ENCODE results near the gene UBE2D4. TPM values are rescaled to one million over a fixed set of nuclear protein-coding genes. Genes with fewer than 3 reads are reported as not detected.

Gene UBE2D4
- total and polyA plus RNA-seq, 9 donors, result 9.1 to 32.1 (median 19.1) TPM

DNA sequence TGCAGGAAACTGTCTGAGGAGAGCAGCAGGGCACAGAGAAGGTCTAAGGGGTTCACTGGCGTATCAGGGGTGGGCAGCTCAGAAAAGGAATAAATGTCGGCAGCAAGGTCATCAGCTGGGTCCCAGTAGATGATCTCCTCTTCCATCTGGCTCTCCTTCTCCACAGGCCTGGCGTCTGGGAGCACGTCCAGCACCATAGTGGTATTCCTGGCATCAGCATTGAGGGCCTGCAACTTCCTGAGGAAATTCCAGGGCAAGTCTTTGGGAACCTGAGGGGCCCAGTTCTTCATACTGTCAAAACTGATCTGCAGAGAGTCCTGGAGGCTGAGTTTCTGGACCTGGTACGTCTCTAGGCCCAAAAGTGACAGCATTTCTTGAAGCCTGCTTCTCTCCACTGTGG, 47.4 kb upstream of the UBE2D4 start:
- TF ChIP-seq, protein P1, sequence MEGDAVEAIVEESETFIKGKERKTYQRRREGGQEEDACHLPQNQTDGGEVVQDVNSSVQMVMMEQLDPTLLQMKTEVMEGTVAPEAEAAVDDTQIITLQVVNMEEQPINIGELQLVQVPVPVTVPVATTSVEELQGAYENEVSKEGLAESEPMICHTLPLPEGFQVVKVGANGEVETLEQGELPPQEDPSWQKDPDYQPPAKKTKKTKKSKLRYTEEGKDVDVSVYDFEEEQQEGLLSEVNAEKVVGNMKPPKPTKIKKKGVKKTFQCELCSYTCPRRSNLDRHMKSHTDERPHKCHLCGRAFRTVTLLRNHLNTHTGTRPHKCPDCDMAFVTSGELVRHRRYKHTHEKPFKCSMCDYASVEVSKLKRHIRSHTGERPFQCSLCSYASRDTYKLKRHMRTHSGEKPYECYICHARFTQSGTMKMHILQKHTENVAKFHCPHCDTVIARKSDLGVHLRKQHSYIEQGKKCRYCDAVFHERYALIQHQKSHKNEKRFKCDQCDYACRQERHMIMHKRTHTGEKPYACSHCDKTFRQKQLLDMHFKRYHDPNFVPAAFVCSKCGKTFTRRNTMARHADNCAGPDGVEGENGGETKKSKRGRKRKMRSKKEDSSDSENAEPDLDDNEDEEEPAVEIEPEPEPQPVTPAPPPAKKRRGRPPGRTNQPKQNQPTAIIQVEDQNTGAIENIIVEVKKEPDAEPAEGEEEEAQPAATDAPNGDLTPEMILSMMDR (IDR thresholded peaks at IDR 0.05), result no peak
- no peak for TF ChIP-seq POLR2A (IDR thresholded peaks at IDR 0.05)
- no peak for TF ChIP-seq EP300 (IDR thresholded peaks at IDR 0.05)
- no peak overlapping the region for H3K4me3 ChIP-seq
- intact Hi-C loops (cut with DNase I), result no loop called here
- no peak overlapping the region for H3K27ac ChIP-seq
- H3K27me3 ChIP-seq, result no peaks in the 10 kb centered on the region
- no peaks in the 10 kb centered on the region for H3K36me3 ChIP-seq
- H3K4me1 ChIP-seq (ENCODE audit: insufficient read depth), result peaks cover 4% of the 10 kb centered on the region
- no peak for DNase-seq
- WGBS, 3 donors, result 74 to 80% (median 77%) methylated on average over 5 of the region's 5 CpGs
- no peaks in the 10 kb centered on the region for H3K9me3 ChIP-seq

DNA sequence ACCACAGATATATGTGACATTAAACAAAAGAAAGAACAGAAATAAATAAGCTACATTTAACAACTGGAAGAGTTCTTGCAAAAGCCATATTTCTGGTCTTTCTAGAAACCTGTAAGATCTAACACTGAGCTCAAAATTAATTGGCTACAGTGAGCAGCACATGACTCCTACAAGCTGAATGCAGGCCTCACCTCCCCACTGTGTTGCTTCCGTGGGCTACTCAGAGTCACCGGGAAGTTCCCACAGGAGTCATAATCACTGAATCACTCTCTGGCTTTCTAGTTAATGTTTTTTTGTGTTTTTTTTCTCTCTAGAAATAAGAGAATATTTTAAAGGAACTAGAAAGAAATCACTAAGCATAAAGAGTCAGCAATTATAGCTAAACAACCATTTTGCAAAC, 46.8 kb upstream of the UBE2D4 start:
- H3K9me3 ChIP-seq, result no peaks in the 10 kb centered on the region
- no peak for TF ChIP-seq EP300 (IDR thresholded peaks at IDR 0.05)
- no peak for TF ChIP-seq POLR2A (IDR thresholded peaks at IDR 0.05)
- TF ChIP-seq, protein P1 (IDR thresholded peaks at IDR 0.05), result no peak
- no peak overlapping the region for H3K4me3 ChIP-seq
- 64 to 72% (median 65%) methylated on average over 2 of the region's 2 CpGs for WGBS, 3 donors
- no peaks in the 10 kb centered on the region for H3K27me3 ChIP-seq
- H3K36me3 ChIP-seq, result no peaks in the 10 kb centered on the region
- intact Hi-C loops (cut with DNase I), result no loop called here
- peaks cover 4% of the 10 kb centered on the region for H3K4me1 ChIP-seq (ENCODE audit: insufficient read depth)
- no peak overlapping the region for H3K27ac ChIP-seq
- no peak for DNase-seq

DNA sequence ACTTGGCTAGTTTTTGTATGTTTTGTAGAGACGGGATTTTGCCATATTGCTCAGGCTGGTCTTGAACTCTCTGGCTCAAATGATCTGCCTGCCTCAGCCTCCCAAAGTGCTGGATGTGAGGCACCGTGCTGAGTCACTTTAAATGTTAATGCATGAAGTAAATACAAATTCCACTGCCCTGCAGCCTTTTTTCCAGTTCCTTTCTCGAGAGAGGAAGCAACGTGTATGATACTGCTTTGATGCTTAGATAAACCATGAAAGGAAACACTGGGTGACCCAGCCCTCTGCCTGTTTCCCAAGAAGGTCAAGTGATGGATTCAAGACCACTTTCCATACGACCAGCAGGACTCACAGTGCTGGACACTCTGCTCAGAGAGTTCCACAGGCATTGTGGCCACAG, 45.6 kb upstream of the UBE2D4 start:
- no peaks in the 10 kb centered on the region for H3K36me3 ChIP-seq
- 75 to 80% (median 75%) methylated on average over 5 of the region's 5 CpGs for WGBS, 3 donors
- H3K4me3 ChIP-seq, result no peak overlapping the region
- H3K9me3 ChIP-seq, result no peaks in the 10 kb centered on the region
- TF ChIP-seq POLR2A (IDR thresholded peaks at IDR 0.05), result no peak
- no peak for TF ChIP-seq EP300 (IDR thresholded peaks at IDR 0.05)
- H3K27ac ChIP-seq, result no peak overlapping the region
- intact Hi-C loops (cut with DNase I), result no loop called here
- peaks cover 4% of the 10 kb centered on the region for H3K4me1 ChIP-seq (ENCODE audit: insufficient read depth)
- no peaks in the 10 kb centered on the region for H3K27me3 ChIP-seq
- DNase-seq, result no peak

DNA sequence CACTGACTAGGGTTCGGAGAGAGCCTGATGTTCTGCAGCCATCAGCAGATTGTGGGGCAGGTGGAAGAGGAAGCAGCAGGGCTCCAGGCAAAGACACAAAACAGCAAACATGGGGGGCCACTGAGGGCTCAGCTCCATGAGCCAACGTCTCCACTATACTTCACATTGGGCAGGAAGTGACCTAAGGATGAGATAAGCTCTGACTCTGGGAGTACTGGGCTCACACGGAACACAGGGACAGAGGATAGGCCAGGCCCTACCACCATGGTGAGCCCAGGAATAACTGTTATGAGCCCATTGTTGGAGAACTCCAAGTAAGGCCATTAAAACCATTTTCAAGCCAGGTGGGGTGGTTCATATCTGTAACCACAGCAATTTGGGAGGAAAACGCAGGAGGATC, 42.0 kb upstream of the UBE2D4 start:
- Histone ChIP-seq H3K27ac (no peak overlapping the region), H3K27me3 (no peaks in the 10 kb centered on the region), H3K9me3 (no peaks in the 10 kb centered on the region), H3K36me3 (no peaks in the 10 kb centered on the region), H3K4me1 (ENCODE audit: insufficient read depth) (peaks cover 11% of the 10 kb centered on the region), H3K4me3 (no peak overlapping the region)
- DNase-seq, result no peak
- WGBS, 3 donors, result 72 to 82% (median 77%) methylated on average over 4 of the region's 4 CpGs
- intact Hi-C loops (cut with DNase I), result no loop called here
- no peak for TF ChIP-seq POLR2A (IDR thresholded peaks at IDR 0.05)
- TF ChIP-seq, protein P1 (IDR thresholded peaks at IDR 0.05), result no peak

DNA sequence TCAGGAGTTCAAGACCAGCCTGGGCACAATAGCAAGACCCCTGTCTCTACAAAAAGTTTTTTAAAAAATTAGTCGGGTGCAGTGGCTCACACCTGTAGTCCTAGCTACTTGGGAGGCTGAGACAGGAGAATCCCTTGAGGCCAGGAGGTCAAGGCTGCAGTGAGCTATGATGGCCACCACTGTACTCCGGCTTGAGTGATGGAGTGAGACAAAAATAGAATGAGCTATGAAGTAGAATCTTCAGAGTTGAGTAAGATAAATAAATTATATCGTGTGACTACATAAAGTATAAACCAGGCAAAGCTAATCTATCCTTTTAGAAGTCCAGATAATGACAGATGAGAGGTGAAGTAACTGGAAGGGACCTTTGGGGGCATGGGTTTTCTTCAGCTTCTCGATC, 41.6 kb upstream of the UBE2D4 start:
- intact Hi-C loops (cut with DNase I), result no loop called here
- H3K9me3 ChIP-seq, result no peaks in the 10 kb centered on the region
- H3K4me3 ChIP-seq, result no peak overlapping the region
- DNase-seq, result no peak
- TF ChIP-seq EP300 (IDR thresholded peaks at IDR 0.05) (no peak), POLR2A (IDR thresholded peaks at IDR 0.05) (no peak)
- TF ChIP-seq, protein P1 (IDR thresholded peaks at IDR 0.05), result no peak
- H3K36me3 ChIP-seq, result no peaks in the 10 kb centered on the region
- peaks cover 12% of the 10 kb centered on the region for H3K4me1 ChIP-seq (ENCODE audit: insufficient read depth)
- no peak overlapping the region for H3K27ac ChIP-seq
- WGBS, 3 donors, result 85 to 93% (median 86%) methylated on average over 4 of the region's 4 CpGs
- H3K27me3 ChIP-seq, result no peaks in the 10 kb centered on the region
